HG02588 (cell line): ENCODE results near the gene ZNF276.
"Not testable (repeated sequence)": the region's sequence is repeated elsewhere in the genome, so short reads cannot be mapped to it uniquely, and the experiment has no call there.

Experiments used
- ATAC-seq: cut with Tn5 transposase; IDR thresholded peaks from one replicate; pipeline ENCODE4 v1.9.1; 2021; ENCODE audit warnings: mild to moderate bottlenecking, moderate library complexity; ENCODE audit not compliant: unreplicated experiment

Gene ZNF276

DNA sequence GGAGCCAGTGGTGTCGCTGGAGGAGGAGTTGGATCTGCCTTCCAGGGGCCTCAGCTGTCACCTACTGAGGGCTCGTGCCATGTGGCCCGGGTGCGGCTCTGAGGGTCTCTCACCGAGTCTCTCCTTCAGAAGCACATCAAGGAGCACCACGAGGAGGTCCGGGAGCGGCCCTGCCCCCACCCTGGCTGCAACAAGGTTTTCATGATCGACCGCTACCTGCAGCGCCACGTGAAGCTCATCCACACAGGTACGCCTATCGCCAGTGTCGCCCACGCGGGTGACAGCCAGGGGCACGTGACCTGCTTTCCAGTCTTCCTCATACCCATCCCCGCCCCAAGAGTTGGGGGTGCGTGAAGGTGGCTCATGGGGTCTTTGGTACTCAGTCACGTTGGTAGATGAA, 12.5 kb downstream of the ZNF276 start:
- ATAC-seq: no peak

DNA sequence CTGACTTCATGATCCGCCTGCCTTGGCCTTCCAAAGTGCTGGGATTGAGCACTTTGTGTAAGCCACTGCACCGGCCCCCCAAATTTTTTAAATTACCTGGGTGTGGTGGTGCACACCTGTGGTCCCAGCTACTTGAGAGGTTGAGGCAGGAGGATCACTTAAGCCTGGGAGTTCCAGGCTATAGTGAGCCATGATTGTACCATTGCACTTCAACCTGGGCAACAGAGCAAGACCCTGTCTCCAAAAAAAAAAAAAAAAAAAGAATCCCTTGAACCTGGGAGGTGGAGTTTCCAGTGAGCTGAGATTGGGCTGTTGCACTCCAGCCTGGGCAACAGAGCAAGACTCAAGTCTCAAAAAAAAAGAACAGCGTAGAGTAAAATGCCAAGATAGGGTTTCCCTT, 15.2 kb downstream of the ZNF276 start:
- no peak for ATAC-seq

DNA sequence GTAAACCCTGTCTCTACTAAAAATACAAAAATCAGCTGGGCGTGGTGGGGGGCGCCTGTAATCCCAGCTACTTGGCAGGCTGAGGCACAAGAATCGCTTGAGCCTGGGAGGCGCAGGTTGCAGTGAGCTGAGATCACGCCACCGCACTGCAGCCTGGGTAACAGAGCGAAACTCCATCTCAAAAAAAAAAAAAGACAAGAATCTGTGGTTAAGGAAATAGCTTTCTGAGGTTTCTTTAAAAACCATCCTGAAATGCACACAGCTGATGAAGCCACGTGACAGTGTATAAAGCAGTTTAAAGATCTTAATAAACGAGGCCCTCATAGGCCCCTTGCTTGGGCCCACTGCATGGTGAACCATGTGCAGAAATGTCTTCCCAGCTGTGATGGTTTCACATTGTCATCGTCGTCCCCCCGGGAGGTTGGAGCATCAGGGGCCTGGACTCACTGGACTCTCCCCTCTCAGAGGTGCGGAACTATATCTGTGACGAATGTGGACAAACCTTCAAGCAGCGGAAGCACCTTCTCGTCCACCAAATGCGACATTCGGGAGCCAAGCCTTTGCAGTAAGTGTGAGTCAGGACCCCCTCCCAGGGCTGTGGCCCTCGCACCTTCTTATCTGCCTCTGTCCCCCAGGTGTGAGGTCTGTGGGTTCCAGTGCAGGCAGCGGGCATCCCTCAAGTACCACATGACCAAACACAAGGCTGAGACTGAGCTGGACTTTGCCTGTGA, 16.2 kb downstream of the ZNF276 start:
- no peak for ATAC-seq

GRCh38 chr16:89738072-89738377, 16.7 kb downstream of the ZNF276 start:
- ATAC-seq: no peak

GRCh38 chr16:89738538-89739317, 17.4 kb downstream of the ZNF276 start:
- ATAC-seq: no peak

DNA sequence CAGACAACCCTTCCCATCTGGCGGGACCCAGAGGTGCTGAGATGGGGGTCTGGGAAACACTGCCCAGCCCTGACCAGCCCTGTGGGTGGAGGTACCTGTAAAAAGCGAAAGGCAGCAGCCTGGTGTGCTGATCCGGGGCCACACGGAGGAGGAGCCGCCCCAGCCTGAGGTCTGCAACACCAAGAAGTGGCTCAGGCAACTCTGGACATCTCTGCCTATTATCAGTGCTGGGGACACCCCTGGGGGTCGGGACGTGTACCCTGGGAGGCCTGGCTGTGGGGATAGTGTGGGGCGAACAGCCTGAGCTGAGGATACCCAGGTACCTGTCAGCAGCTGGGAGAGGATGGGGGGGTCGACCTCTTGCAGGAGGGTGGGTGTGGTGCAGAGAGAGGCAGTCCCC, 18.0 kb downstream of the ZNF276 start:
- ATAC-seq: no peak

DNA sequence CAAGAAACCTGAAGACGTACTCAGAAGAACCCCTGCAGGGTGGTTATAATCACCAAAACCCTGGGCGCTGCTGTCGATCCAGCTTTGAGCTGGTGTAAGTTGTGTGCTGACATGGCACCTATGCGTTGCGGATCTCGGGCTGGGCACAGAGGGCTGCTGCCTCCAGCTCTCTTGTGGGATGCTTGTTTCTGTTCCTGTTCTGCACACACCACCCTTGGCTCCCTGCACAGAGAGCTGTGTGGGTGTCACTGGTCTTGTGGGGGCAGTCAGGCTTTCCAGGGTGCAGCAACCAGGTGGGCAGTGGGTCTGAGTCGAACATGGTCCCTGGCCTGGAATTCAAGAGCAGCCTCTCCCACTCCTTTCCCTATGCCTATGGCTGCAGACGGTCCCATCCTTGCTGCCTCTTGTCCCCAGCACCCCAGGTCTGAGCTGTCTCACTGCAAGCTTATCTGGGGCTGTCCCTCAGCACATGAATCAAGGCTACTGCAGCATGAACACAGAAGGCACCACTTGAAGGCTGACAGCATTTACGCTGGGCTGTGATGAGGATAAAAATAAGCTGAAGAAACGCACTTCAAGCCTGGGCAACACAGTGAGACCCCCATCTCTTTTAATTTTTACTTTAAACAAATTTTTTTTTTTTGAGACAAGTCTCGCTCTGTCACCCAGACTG, 20.1 kb downstream of the ZNF276 start:
- ATAC-seq: no peak

GRCh38 chr16:89742948-89743347, 21.6 kb downstream of the ZNF276 start:
- no peak for ATAC-seq

DNA sequence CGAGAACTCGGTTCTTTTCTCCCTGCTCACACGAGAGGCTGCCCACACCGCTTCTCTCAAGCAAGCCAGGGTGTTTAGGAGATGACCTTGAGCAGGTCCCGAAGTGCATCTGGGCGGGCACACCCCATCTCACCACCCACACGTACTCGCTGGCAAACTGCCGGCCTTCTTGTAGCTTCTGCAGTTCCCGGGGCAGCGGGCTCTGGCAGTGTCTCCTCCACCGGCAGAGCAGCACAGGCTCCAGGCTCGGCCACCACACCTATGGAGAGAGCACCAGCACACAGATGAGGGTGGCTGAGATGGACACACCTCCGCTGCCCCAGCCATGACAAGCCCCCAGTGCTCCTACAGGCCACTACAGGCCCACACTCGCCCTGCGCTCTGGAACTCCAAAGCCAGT, 23.5 kb downstream of the ZNF276 start:
- no peak for ATAC-seq

GRCh38 chr16:89746043-89746442, 24.7 kb downstream of the ZNF276 start:
- ATAC-seq: no peak

DNA sequence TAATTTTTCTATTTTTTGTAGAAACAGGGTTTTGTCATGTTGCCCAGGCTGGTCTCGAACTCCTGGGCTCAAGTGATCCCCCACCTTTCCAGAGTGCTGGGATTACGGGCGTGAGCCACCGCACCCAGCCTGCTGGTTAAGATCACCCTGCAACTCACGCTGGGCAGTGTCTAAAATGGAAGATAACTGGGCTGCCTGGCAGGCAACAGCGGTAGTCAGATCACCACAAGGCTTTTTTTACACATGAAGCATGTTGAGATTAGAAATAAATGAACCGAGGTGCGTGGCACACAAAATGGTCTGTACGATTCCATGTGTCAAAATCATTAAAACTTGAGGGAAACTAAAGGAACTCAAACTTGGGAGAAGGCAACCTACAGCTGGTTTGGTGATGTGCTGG, 26.7 kb downstream of the ZNF276 start:
- ATAC-seq: no peak

DNA sequence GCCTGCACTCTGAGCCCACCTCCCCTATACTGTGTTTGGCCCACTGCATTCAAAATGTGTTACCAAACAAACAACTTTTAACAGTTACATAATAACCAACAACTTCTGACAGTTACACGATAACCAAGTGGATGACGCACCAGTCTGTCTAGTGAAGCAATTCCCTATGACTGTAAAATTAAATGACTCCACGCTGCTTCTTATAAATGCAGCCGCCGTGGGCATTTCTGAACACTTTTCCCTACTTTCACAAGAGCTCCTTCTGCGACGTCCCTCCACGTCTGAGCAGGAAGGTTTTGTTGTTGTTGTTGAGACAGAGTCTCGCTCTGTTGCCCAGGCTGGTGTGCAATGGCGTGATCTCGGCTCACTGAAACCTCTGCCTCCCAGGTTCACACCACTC, 27.6 kb downstream of the ZNF276 start:
- no peak for ATAC-seq

DNA sequence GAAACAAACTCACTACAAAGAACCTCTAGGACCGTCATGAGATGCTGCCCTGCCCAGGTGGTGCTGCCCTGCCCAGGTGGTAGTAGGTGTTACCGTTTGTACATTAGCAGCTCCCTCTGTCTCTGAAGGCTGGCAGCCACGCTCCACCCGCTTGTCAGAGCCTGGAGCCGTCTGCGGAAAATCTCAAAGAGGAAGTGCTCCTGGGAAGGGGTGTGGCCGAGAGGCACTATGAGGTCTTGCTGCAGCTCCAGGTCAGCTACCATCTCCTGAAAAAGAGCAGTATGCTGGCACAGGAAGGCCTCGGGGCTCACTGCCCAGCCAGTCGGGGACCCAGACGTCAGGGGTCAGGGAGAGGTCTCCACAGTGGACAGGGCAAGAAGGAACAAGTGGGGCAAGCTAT, 28.3 kb downstream of the ZNF276 start:
- ATAC-seq: no peak

- no peak for ATAC-seq
These were observed 38.5 kb downstream of the ZNF276 start for GRCh38 chr16:89759746-89760340.

DNA sequence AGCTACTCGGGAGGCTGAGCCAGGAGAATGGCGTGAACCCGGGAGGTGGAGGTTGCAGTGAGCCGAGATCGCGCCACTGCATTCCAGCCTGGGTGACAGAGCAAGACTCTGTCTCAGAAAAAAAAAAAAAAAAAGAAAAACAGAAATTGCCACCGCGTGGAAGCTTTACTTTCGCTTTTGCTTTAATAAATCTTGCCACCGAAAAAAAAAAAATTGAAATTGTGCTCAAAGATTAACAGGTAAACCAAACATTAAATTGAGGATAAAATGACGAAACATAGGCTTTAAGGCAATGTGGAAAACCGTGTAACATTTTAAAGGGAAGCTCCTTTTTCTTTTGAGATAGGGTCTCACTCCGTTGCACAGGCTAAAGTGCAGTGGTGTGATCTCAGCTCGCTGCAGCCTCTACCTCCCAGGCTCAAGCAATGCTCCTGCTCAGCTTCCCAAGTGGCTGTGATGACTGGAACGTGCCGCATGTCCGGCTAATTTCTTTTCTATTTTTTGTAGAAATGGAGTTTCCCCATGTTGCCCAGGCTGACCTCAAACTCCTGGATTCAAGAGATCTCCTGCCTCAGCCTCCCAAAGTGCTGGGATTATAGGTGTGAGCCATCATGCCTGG, 40.1 kb downstream of the ZNF276 start:
- no peak for ATAC-seq

GRCh38 chr16:89764711-89765201, 43.4 kb downstream of the ZNF276 start:
- ATAC-seq: peak; percentile 91

DNA sequence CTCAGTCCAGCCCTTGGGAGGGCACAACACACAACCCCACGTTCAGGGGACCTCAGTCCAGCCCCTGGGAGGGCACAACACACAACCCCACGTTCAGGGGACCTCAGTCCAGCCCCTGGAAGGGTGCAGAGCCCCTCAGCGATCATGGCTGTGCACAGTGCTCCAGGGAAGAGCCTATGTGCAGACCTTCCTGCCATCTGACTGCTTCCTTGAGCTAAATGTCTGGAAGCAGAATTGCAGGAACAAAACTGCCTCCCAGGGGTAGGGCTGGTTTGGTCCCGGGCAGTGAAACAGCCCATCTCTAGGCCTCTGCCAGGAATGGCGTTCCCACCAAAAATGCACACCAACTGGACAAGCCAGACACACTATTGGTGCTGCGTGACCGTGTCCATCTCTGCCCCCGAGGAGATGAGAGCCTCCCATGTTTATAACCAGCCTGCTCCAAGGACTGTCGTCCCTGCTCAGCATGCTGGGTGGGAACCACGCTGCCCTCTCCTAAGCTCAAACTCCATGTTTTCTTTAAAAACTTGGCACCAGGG, 44.0 kb downstream of the ZNF276 start:
- no peak for ATAC-seq

GRCh38 chr16:89770367-89770766, 49.0 kb downstream of the ZNF276 start:
- no peak for ATAC-seq

DNA sequence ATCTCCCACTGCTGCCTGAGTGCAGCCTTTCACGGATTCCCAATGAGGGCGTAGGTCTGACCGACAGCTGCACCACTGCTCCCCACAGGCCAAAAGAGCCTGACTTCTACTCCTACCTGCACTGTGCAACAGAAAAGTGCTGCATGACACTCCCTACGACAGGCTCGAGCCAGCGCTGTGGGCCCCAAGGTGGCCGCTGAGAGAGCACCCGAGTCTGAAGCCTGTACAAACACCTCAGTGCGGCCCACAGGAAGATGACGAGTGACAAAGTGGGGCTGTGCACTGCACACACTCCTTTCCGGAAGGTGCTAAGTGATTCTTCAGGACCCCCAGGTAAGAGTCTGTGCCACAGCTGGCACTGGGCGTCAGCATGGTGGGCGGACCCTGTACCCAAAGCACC, 53.9 kb downstream of the ZNF276 start:
- ATAC-seq: no peak

- ATAC-seq: not testable (repeated sequence)
These were observed 56.9 kb downstream of the ZNF276 start for GRCh38 chr16:89778211-89778610.
